Esophagus (tissue), 2 donors: ENCODE data around the gene DNMBP. TPM values are rescaled to one million over a fixed set of nuclear protein-coding genes. Genes with fewer than 3 reads are reported as not detected.
"Not testable (repeated sequence)": the region's sequence is repeated elsewhere in the genome, so short reads cannot be mapped to it uniquely, and the experiment has no call there.

Experiments used
- H3K27ac ChIP-seq, 2 donors: one replicate each; pipeline ENCODE4 v1.5.1; 2013; ENCODE audit warnings: low read depth in 2 of 2, mild to moderate bottlenecking in 2 of 2, inconsistent platforms in 1 of 2, low read length in 1 of 2, moderate library complexity in 1 of 2
- H3K27me3 ChIP-seq, 2 donors: one replicate each; pipeline ENCODE4 v1.6.1; 2013; ENCODE audit warnings: low read length in 2 of 2, control low read depth in 1 of 2, mild to moderate bottlenecking in 1 of 2; ENCODE audit not compliant: insufficient read depth in 2 of 2, control insufficient read depth in 1 of 2
- H3K36me3 ChIP-seq, 2 donors: one replicate each; pipeline ENCODE4 v1.6.1; 2013; ENCODE audit warnings: low read length in 1 of 2; ENCODE audit not compliant: control insufficient read depth in 2 of 2, insufficient read depth in 2 of 2
- H3K4me1 ChIP-seq, 2 donors: one replicate each; pipeline ENCODE4 v1.6.1; 2013; ENCODE audit warnings: low read length in 1 of 2; ENCODE audit not compliant: control insufficient read depth in 2 of 2, insufficient read depth in 2 of 2
- H3K4me3 ChIP-seq, 2 donors: one replicate each; pipeline ENCODE4 v1.5.1; 2013; ENCODE audit warnings: low read length in 2 of 2, mild to moderate bottlenecking in 2 of 2, low read depth in 1 of 2, moderate library complexity in 1 of 2
- H3K9me3 ChIP-seq, 2 donors: one replicate each; pipeline ENCODE4 v1.6.1; 2013; ENCODE audit warnings: mild to moderate bottlenecking in 2 of 2, low read depth in 1 of 2, low read length in 1 of 2, moderate library complexity in 1 of 2; ENCODE audit not compliant: control insufficient read depth in 2 of 2, insufficient read depth in 1 of 2
- WGBS, 2 donors: extraction: QIAGEN DNeasy Blood & Tissue Kit; methylation state at CpG; one replicate each; pipeline ENCODE4 v1.1.7; 2013; 5-methylcytosine and 5-hydroxymethylcytosine counted together
- polyA plus RNA-seq, 2 donors: library from polyadenylated mRNA; stranded (reverse); fragments of 200-250 nt; gene quantifications; one replicate each; pipeline ENCODE4 v1.2.3, GENCODE V29; 2013
- donor health status: healthy with polysubstance abuse.
- donor health status: Bipolar disorder and iron deficiency.

The DNMBP gene
- polyA plus RNA-seq, 2 donors: 5.4 to 6.4 TPM

- H3K27me3 ChIP-seq: no peaks in the 10 kb centered on the region
- no peaks in the 10 kb centered on the region for H3K9me3 ChIP-seq
- H3K36me3 ChIP-seq: no peaks in the 10 kb centered on the region
- no peak overlapping the region for H3K27ac ChIP-seq
- H3K4me3 ChIP-seq: no peak overlapping the region
- peaks cover 0 to 2% of the 10 kb centered on the region in 2 donors for H3K4me1 ChIP-seq
Observed at GRCh38 chr10:99912041-99912440, 97.7 kb downstream of the DNMBP start.

- WGBS, 2 donors: 75 to 85% methylated on average over 3 of the region's 3 CpGs
- Histone ChIP-seq H3K36me3 (peaks cover 6 to 11% of the 10 kb centered on the region in 2 donors), H3K9me3 (no peaks in the 10 kb centered on the region), H3K27ac (no peak overlapping the region), H3K4me3 (no peak overlapping the region), H3K4me1 (no peaks in the 10 kb centered on the region), H3K27me3 (no peaks in the 10 kb centered on the region)
Observed at GRCh38 chr10:99908512-99908911, 101.2 kb downstream of the DNMBP start.

- H3K36me3 ChIP-seq: peaks cover 6 to 11% of the 10 kb centered on the region in 2 donors
- H3K4me1 ChIP-seq: no peaks in the 10 kb centered on the region
- no peaks in the 10 kb centered on the region for H3K9me3 ChIP-seq
- peak overlapping the region in 1 of 2 donors; percentile 64 for H3K27ac ChIP-seq
- no peak overlapping the region for H3K4me3 ChIP-seq
- H3K27me3 ChIP-seq: no peaks in the 10 kb centered on the region
- 50 to 63% methylated on average over 9 of the region's 9 CpGs for WGBS, 2 donors
Observed at GRCh38 chr10:99906470-99906869, 103.3 kb downstream of the DNMBP start.

GRCh38 chr10:99905971-99906370 lies 103.8 kb downstream of the DNMBP start:
- Histone ChIP-seq H3K4me1 (no peaks in the 10 kb centered on the region), H3K27me3 (no peaks in the 10 kb centered on the region), H3K4me3 (no peak overlapping the region), H3K36me3 (peaks cover 6 to 11% of the 10 kb centered on the region in 2 donors), H3K27ac (no peak overlapping the region), H3K9me3 (no peaks in the 10 kb centered on the region)
- WGBS, 2 donors: 79 to 83% methylated on average over 3 of the region's 3 CpGs

GRCh38 chr10:99895867-99896266 lies 113.9 kb downstream of the DNMBP start:
- no peaks in the 10 kb centered on the region for H3K27me3 ChIP-seq
- H3K4me1 ChIP-seq: no peaks in the 10 kb centered on the region
- no peaks in the 10 kb centered on the region for H3K9me3 ChIP-seq
- 92 to 93% methylated on average over 9 of the region's 9 CpGs for WGBS, 2 donors
- H3K36me3 ChIP-seq: peaks cover 6 to 16% of the 10 kb centered on the region in 2 donors
- H3K4me3 ChIP-seq: no peak overlapping the region
- no peak overlapping the region for H3K27ac ChIP-seq

GRCh38 chr10:99895066-99895465 lies 114.7 kb downstream of the DNMBP start:
- not testable (repeated sequence) for H3K4me1 ChIP-seq, H3K9me3 ChIP-seq, H3K27ac ChIP-seq, H3K27me3 ChIP-seq, H3K4me3 ChIP-seq
- WGBS, 2 donors: 91% methylated on average over 9 of the region's 9 CpGs
- peaks cover 6 to 16% of the 10 kb centered on the region in 2 donors for H3K36me3 ChIP-seq

- Histone ChIP-seq H3K27ac (no peak overlapping the region), H3K27me3 (no peaks in the 10 kb centered on the region), H3K4me3 (no peak overlapping the region), H3K4me1 (no peaks in the 10 kb centered on the region), H3K36me3 (peaks cover 6 to 16% of the 10 kb centered on the region in 2 donors), H3K9me3 (no peaks in the 10 kb centered on the region)
- whole genome bisulfite sequencing, 2 donors: 84 to 85% methylated on average over 4 of the region's 4 CpGs
Observed at GRCh38 chr10:99894613-99895012, 115.1 kb downstream of the DNMBP start.

- peaks cover 12 to 20% of the 10 kb centered on the region in 2 donors for H3K36me3 ChIP-seq
- H3K9me3 ChIP-seq: no peaks in the 10 kb centered on the region
- no peak overlapping the region for H3K27ac ChIP-seq
- WGBS, 2 donors: 77 to 81% methylated on average over 4 of the region's 4 CpGs
- peaks cover 0 to 2% of the 10 kb centered on the region in 2 donors for H3K4me1 ChIP-seq
- H3K4me3 ChIP-seq: no peak overlapping the region
- H3K27me3 ChIP-seq: no peaks in the 10 kb centered on the region
Observed at GRCh38 chr10:99888622-99889021, 121.1 kb downstream of the DNMBP start.

GRCh38 chr10:99883523-99883922 lies 126.2 kb downstream of the DNMBP start:
- Histone ChIP-seq H3K4me3 (no peak overlapping the region), H3K36me3 (peaks cover 18 to 26% of the 10 kb centered on the region in 2 donors), H3K27ac (no peak overlapping the region), H3K27me3 (no peaks in the 10 kb centered on the region), H3K4me1 (peaks cover 0 to under 1% of the 10 kb centered on the region in 2 donors), H3K9me3 (no peaks in the 10 kb centered on the region)
- WGBS, 2 donors: 86% methylated on average over 2 of the region's 2 CpGs

- Histone ChIP-seq H3K36me3 (peaks cover 16 to 34% of the 10 kb centered on the region in 2 donors), H3K27ac (no peak overlapping the region), H3K27me3 (no peaks in the 10 kb centered on the region), H3K9me3 (no peaks in the 10 kb centered on the region), H3K4me3 (no peak overlapping the region), H3K4me1 (no peaks in the 10 kb centered on the region)
- 88 to 93% methylated on average over 5 of the region's 5 CpGs for WGBS, 2 donors
Observed at GRCh38 chr10:99881371-99881770, 128.4 kb downstream of the DNMBP start.
